GM20000 (cell line): ENCODE results near the gene PGLYRP4.

Experiments
- DNase-seq: peaks from one replicate; pipeline ENCODE4 v3.0.0; 2012; ENCODE audit warnings: low spot score
- CTCF ChIP-seq: IDR thresholded peaks from 2 replicates; pipeline ENCODE4 v1.5.1; 2012; ENCODE audit warnings: mild to moderate bottlenecking, control low read depth; ENCODE audit errors: extremely low read depth, missing control alignments

Gene PGLYRP4

GRCh38 chr1:153374071-153374470 is 25.4 kb upstream of the PGLYRP4 start:
- no peak for TF ChIP-seq CTCF
- no peak for DNase-seq

- DNase-seq = no peak
- no peak for TF ChIP-seq CTCF
These were observed 23.9 kb upstream of the PGLYRP4 start for GRCh38 chr1:153372571-153372970.

- TF ChIP-seq CTCF = no peak
- no peak for DNase-seq
These were observed 22.6 kb upstream of the PGLYRP4 start for GRCh38 chr1:153371231-153371630.

GRCh38 chr1:153370146-153370545 is 21.5 kb upstream of the PGLYRP4 start:
- TF ChIP-seq CTCF = no peak
- no peak for DNase-seq

GRCh38 chr1:153368495-153368894 is 19.9 kb upstream of the PGLYRP4 start:
- no peak for TF ChIP-seq CTCF
- DNase-seq = no peak

GRCh38 chr1:153367090-153367489 is 18.4 kb upstream of the PGLYRP4 start:
- DNase-seq = no peak
- TF ChIP-seq CTCF = no peak

- DNase-seq = no peak
- TF ChIP-seq CTCF = no peak
These were observed 17.6 kb upstream of the PGLYRP4 start for GRCh38 chr1:153366261-153366660.
